ENCODE results near the gene PLA1A. TPM values are rescaled to one million over a fixed set of nuclear protein-coding genes. Genes with fewer than 3 reads are reported as not detected.

The PLA1A gene
- polyA plus RNA-seq, 1 experiment = not detected

- POLR2A ChIA-PET = no interaction called here
- no peak for TF ChIP-seq CTCF (IDR thresholded peaks at IDR 0.05; ENCODE audit: low read depth, low read length)
Measured at GRCh38 chr3:119553823-119554415, 43.8 kb upstream of the PLA1A start.

GRCh38 chr3:119555309-119555735 is 42.4 kb upstream of the PLA1A start:
- Histone ChIP-seq H3K9me3 (ENCODE audit: control insufficient read depth, insufficient read depth, low read length) (no peaks in the 10 kb centered on the region), H3K4me3 (ENCODE audit: low read depth, low read length) (no peak overlapping the region), H3K27ac (ENCODE audit: low read depth, low read length) (no peak overlapping the region), H3K27me3 (ENCODE audit: control insufficient read depth, insufficient read depth, low read length) (peaks cover 11% of the 10 kb centered on the region)
- ChIA-PET POLR2A (no interaction called here), CTCF (no interaction called here)
- TF ChIP-seq CTCF (IDR thresholded peaks at IDR 0.05; ENCODE audit: low read depth, low read length) = no peak
- no peak for DNase-seq (ENCODE audit: low read depth, low spot score)

More at GRCh38 chr3:119553823-119554415, 43.8 kb upstream of the PLA1A start:
- H3K27ac ChIP-seq (ENCODE audit: low read depth, low read length) = no peak overlapping the region
- CTCF ChIA-PET = no interaction called here
- DNase-seq (ENCODE audit: low read depth, low spot score) = no peak
- H3K4me3 ChIP-seq (ENCODE audit: low read depth, low read length) = no peak overlapping the region
- H3K9me3 ChIP-seq (ENCODE audit: control insufficient read depth, insufficient read depth, low read length) = no peaks in the 10 kb centered on the region
- peaks cover 11% of the 10 kb centered on the region for H3K27me3 ChIP-seq (ENCODE audit: control insufficient read depth, insufficient read depth, low read length)

- no peaks in the 10 kb centered on the region for H3K9me3 ChIP-seq (ENCODE audit: control insufficient read depth, insufficient read depth, low read length)
- ChIA-PET POLR2A (no interaction called here), CTCF (no interaction called here)
- no peak for TF ChIP-seq CTCF (IDR thresholded peaks at IDR 0.05; ENCODE audit: low read depth, low read length)
- no peak overlapping the region for H3K4me3 ChIP-seq (ENCODE audit: low read depth, low read length)
- H3K27ac ChIP-seq (ENCODE audit: low read depth, low read length) = no peak overlapping the region
- no peak for DNase-seq (ENCODE audit: low read depth, low spot score)
- peaks cover 11% of the 10 kb centered on the region for H3K27me3 ChIP-seq (ENCODE audit: control insufficient read depth, insufficient read depth, low read length)
Measured at GRCh38 chr3:119555929-119556328, 41.8 kb upstream of the PLA1A start.

GRCh38 chr3:119557192-119557876 is 40.4 kb upstream of the PLA1A start:
- Histone ChIP-seq H3K9me3 (ENCODE audit: control insufficient read depth, insufficient read depth, low read length) (no peaks in the 10 kb centered on the region), H3K27ac (ENCODE audit: low read depth, low read length) (no peak overlapping the region), H3K4me3 (ENCODE audit: low read depth, low read length) (no peak overlapping the region), H3K27me3 (ENCODE audit: control insufficient read depth, insufficient read depth, low read length) (peaks cover 11% of the 10 kb centered on the region)
- TF ChIP-seq CTCF (IDR thresholded peaks at IDR 0.05; ENCODE audit: low read depth, low read length) = no peak
- DNase-seq (ENCODE audit: low read depth, low spot score) = no peak
- CTCF ChIA-PET = no interaction called here
- POLR2A ChIA-PET = no interaction called here

GRCh38 chr3:119557877-119558269 is 39.8 kb upstream of the PLA1A start:
- no peak for DNase-seq (ENCODE audit: low read depth, low spot score)
- Histone ChIP-seq H3K27me3 (ENCODE audit: control insufficient read depth, insufficient read depth, low read length) (peaks cover 11% of the 10 kb centered on the region), H3K27ac (ENCODE audit: low read depth, low read length) (no peak overlapping the region), H3K4me3 (ENCODE audit: low read depth, low read length) (no peak overlapping the region), H3K9me3 (ENCODE audit: control insufficient read depth, insufficient read depth, low read length) (no peaks in the 10 kb centered on the region)
- ChIA-PET CTCF (no interaction called here), POLR2A (no interaction called here)
- TF ChIP-seq CTCF (IDR thresholded peaks at IDR 0.05; ENCODE audit: low read depth, low read length) = no peak

All from AG04450 (cell line).